H9 (cell line): Measurements from ENCODE around the gene LPAR1. TPM values are rescaled to one million over a fixed set of nuclear protein-coding genes. Genes with fewer than 3 reads are reported as not detected.

Source experiments
- DNase-seq: peaks from one replicate; pipeline ENCODE4 v3.0.0-alpha.2; 2017
- H2AFZ ChIP-seq: one replicate; pipeline ENCODE4 v1.6.1; 2013; ENCODE audit warnings: mild to moderate bottlenecking, low read length, control low read depth, moderate library complexity
- H2AK5ac ChIP-seq: 2 replicates; pipeline ENCODE4 v1.6.1; 2013; ENCODE audit warnings: low read length, control low read depth, mixed read lengths; ENCODE audit not compliant: insufficient read length
- H2BK120ac ChIP-seq: one replicate; pipeline ENCODE4 v1.6.1; 2013; ENCODE audit warnings: low read depth, mild to moderate bottlenecking, low read length, control low read depth, inconsistent platforms; ENCODE audit not compliant: poor library complexity, severe bottlenecking
- H2BK12ac ChIP-seq: 2 replicates; pipeline ENCODE4 v1.6.1; 2013; ENCODE audit warnings: low read length, control low read depth, mixed read lengths, low read depth; ENCODE audit not compliant: insufficient read length
- H2BK15ac ChIP-seq: 2 replicates; pipeline ENCODE4 v1.6.1; 2013; ENCODE audit warnings: low read depth, low read length, control low read depth
- H2BK20ac ChIP-seq: one replicate; pipeline ENCODE4 v1.6.1; 2013; ENCODE audit warnings: low read depth, mild to moderate bottlenecking, low read length, control low read depth, inconsistent platforms; ENCODE audit not compliant: poor library complexity, severe bottlenecking
- H2BK5ac ChIP-seq: 2 replicates; pipeline ENCODE4 v1.6.1; 2013; ENCODE audit warnings: low read length, control low read depth, mixed read lengths; ENCODE audit not compliant: insufficient read length
- H3K14ac ChIP-seq: 2 replicates; pipeline ENCODE4 v1.6.1; 2013; ENCODE audit warnings: low read length, control low read depth; ENCODE audit not compliant: insufficient read depth
- H3K18ac ChIP-seq: 2 replicates; pipeline ENCODE4 v1.6.1; 2013; ENCODE audit warnings: low read depth, mild to moderate bottlenecking, mixed read lengths, low read length, control low read depth; ENCODE audit not compliant: insufficient read length
- H3K23ac ChIP-seq: 2 replicates; pipeline ENCODE4 v1.6.1; 2013; ENCODE audit warnings: low read length, control low read depth, mixed read lengths, low read depth; ENCODE audit not compliant: insufficient read length
- H3K23me2 ChIP-seq: 2 replicates; pipeline ENCODE4 v1.6.1; 2013; ENCODE audit warnings: low read depth, mild to moderate bottlenecking, mixed read lengths, low read length, control low read depth; ENCODE audit not compliant: insufficient read length, poor library complexity, severe bottlenecking
- H3K27ac ChIP-seq: 2 replicates; pipeline ENCODE4 v1.5.1; 2013; ENCODE audit warnings: low read length, control low read depth, mixed read lengths, low read depth; ENCODE audit not compliant: insufficient read length
- H3K27me3 ChIP-seq: 2 replicates; pipeline ENCODE4 v1.6.1; 2013; ENCODE audit warnings: low read length, control low read depth, inconsistent platforms; ENCODE audit not compliant: insufficient read depth
- H3K4ac ChIP-seq: 2 replicates; pipeline ENCODE4 v1.6.1; 2013; ENCODE audit warnings: low read depth, mild to moderate bottlenecking, control low read depth, inconsistent platforms, low read length, moderate library complexity
- H3K4me1 ChIP-seq: 2 replicates; pipeline ENCODE4 v1.6.1; 2013; ENCODE audit warnings: low read length, control low read depth, inconsistent platforms; ENCODE audit not compliant: insufficient read depth
- H3K4me2 ChIP-seq: 2 replicates; pipeline ENCODE4 v1.6.1; 2013; ENCODE audit warnings: low read length, control low read depth, mixed read lengths; ENCODE audit not compliant: insufficient read length, insufficient read depth
- H3K56ac ChIP-seq: 2 replicates; pipeline ENCODE4 v1.6.1; 2013; ENCODE audit warnings: low read depth, mild to moderate bottlenecking, mixed read lengths, low read length, control low read depth; ENCODE audit not compliant: insufficient read length
- H3K79me1 ChIP-seq: 2 replicates; pipeline ENCODE4 v1.6.1; 2013; ENCODE audit warnings: low read depth, mild to moderate bottlenecking, moderate library complexity, low read length, control low read depth, inconsistent platforms; ENCODE audit not compliant: insufficient read depth, poor library complexity, severe bottlenecking
- H3K79me2 ChIP-seq: 2 replicates; pipeline ENCODE4 v1.6.1; 2013; ENCODE audit warnings: low read length, control low read depth, inconsistent platforms; ENCODE audit not compliant: insufficient read depth
- H3K9ac ChIP-seq: 2 replicates; pipeline ENCODE4 v1.6.1; 2013; ENCODE audit warnings: low read length, control low read depth, mixed read lengths; ENCODE audit not compliant: insufficient read length; ENCODE audit errors: extremely low read depth
- H3K9me3 ChIP-seq: one replicate; pipeline ENCODE4 v1.6.1; 2013; ENCODE audit warnings: low read depth, low read length, inconsistent platforms; ENCODE audit not compliant: control insufficient read depth
- H3T11ph ChIP-seq: one replicate; pipeline ENCODE4 v1.6.1; 2013; ENCODE audit warnings: mild to moderate bottlenecking, low read length, control low read depth, inconsistent platforms
- H4K20me1 ChIP-seq: one replicate; pipeline ENCODE4 v1.6.1; 2013; ENCODE audit not compliant: control insufficient read depth, insufficient read length, insufficient read depth
- H4K5ac ChIP-seq: 2 replicates; pipeline ENCODE4 v1.6.1; 2013; ENCODE audit warnings: low read depth, mild to moderate bottlenecking, mixed read lengths, low read length, control low read depth; ENCODE audit not compliant: insufficient read length
- H4K8ac ChIP-seq: replicated peaks from 2 replicates; pipeline ENCODE4 v1.6.1; 2013; ENCODE audit warnings: low read length, control low read depth, mixed read lengths, low read depth; ENCODE audit not compliant: insufficient read length
- H4K91ac ChIP-seq: 2 replicates; pipeline ENCODE4 v1.6.1; 2013; ENCODE audit warnings: low read depth, mild to moderate bottlenecking, moderate library complexity, mixed read lengths, low read length, control low read depth; ENCODE audit not compliant: insufficient read length
- H3K27ac Mint-ChIP-seq, 3 experiments: 2 replicates in 2 of 3; 3 replicates in 1 of 3; pipeline ENCODE4 v1.8.0; 2020 to 2021; ENCODE audit warnings: mixed read lengths in 3 of 3, mild to moderate bottlenecking in 1 of 3, moderate library complexity in 1 of 3
- H3K27me3 Mint-ChIP-seq: 2 replicates; pipeline ENCODE4 v1.8.0; 2021; ENCODE audit warnings: low read depth, mild to moderate bottlenecking, moderate library complexity, mixed read lengths
- H3K36me3 Mint-ChIP-seq, 3 experiments: 2 replicates in 2 of 3; 3 replicates in 1 of 3; pipeline ENCODE4 v1.8.0; 2020 to 2021; ENCODE audit warnings: low read depth in 3 of 3, mixed read lengths in 3 of 3; ENCODE audit not compliant: insufficient read depth in 1 of 3
- H3K4me1 Mint-ChIP-seq, 2 experiments: 2 replicates each; pipeline ENCODE4 v1.8.0; 2020; ENCODE audit warnings: mixed read lengths in 2 of 2
- H3K4me3 Mint-ChIP-seq, 2 experiments: 2 replicates in 1 of 2; 3 replicates in 1 of 2; pipeline ENCODE4 v1.8.0; 2020 to 2021; ENCODE audit warnings: mild to moderate bottlenecking in 2 of 2, mixed read lengths in 2 of 2, moderate library complexity in 1 of 2
- H3K9me3 Mint-ChIP-seq, 2 experiments: 2 replicates in 1 of 2; 3 replicates in 1 of 2; pipeline ENCODE4 v1.8.0; 2020; ENCODE audit warnings: mild to moderate bottlenecking in 2 of 2, mixed read lengths in 2 of 2, moderate library complexity in 1 of 2
- WGBS: extraction: QIAGEN DNeasy Blood & Tissue Kit; methylation state at CpG from one replicate; pipeline ENCODE4 v1.1.7; 2013; ENCODE audit warnings: missing lambda C conversion rate, low lambda C conversion rate, mixed read lengths; ENCODE audit not compliant: insufficient read length; ENCODE audit errors: extremely low coverage; 5-methylcytosine and 5-hydroxymethylcytosine counted together
- total RNA-seq: library from RNA; stranded (reverse); gene quantifications from 2 replicates; pipeline ENCODE4 v1.2.1, GENCODE V29; 2021
- TF ChIP-seq, protein P1 (sequence below): fragments of 200-600 bp; sonication (generic); conservative IDR thresholded peaks from 3 replicates; pipeline ENCODE4 v1.8.0; 2021; ENCODE audit warnings: antibody characterized with exemption, mild to moderate bottlenecking

The LPAR1 gene
- total RNA-seq, 1 experiment from 2014 or later, result 1.3 TPM

DNA sequence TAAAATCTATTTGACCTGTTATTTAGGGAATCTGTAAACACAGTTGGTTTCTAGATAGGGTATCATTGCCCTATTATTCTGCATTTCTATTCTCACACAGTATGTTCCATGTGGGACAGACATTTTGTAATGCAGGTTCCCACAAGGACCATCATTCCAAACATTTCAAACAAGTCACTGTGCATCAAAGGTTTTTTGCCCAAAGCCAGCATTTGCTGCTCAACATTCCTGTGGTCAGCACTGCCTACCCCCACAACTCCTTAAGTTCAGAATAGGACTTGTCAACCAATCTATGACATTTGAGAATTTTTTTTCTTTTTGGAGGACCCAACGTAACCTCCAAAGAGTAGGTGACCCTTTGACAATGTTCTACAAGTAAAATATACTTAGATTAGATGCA, 95.7 kb downstream of the LPAR1 start:
- Histone ChIP-seq H3K4me2 (no peak overlapping the region), H2BK20ac (no peak overlapping the region), H2AFZ (no peak overlapping the region), H3K79me2 (no peaks in the 10 kb centered on the region), H3K23me2 (no peaks in the 10 kb centered on the region), H3K9me3 (no peaks in the 10 kb centered on the region), H3K27me3 (no peaks in the 10 kb centered on the region), H4K5ac (no peak overlapping the region), H4K8ac (no peak overlapping the region), H4K20me1 (no peaks in the 10 kb centered on the region), H3T11ph (no peak overlapping the region), H3K56ac (no peak overlapping the region), H2BK5ac (no peak overlapping the region), H3K18ac (no peak overlapping the region), H2AK5ac (no peak overlapping the region), H3K4ac (no peak overlapping the region), H3K79me1 (no peaks in the 10 kb centered on the region), H3K27ac (no peak overlapping the region), H2BK12ac (no peak overlapping the region), H3K9ac (no peak overlapping the region), H3K4me1 (no peaks in the 10 kb centered on the region), H3K14ac (no peak overlapping the region), H3K23ac (no peak overlapping the region), H2BK120ac (no peak overlapping the region), H4K91ac (no peak overlapping the region), H2BK15ac (no peak overlapping the region)
- H3K36me3 Mint-ChIP-seq, result peaks cover 0 to 5% (median 0%) of the 10 kb centered on the region in 3 experiments; a peak in 2 of 7 replicates
- H3K4me1 Mint-ChIP-seq, result peaks cover 2 to 10% of the 10 kb centered on the region in 2 experiments; a peak in 3 of 4 replicates
- H3K27ac Mint-ChIP-seq, result no peak overlapping the region
- DNase-seq, result no peak
- no peaks in the 10 kb centered on the region for H3K27me3 Mint-ChIP-seq
- H3K9me3 Mint-ChIP-seq, result no peaks in the 10 kb centered on the region
- TF ChIP-seq, protein P1, sequence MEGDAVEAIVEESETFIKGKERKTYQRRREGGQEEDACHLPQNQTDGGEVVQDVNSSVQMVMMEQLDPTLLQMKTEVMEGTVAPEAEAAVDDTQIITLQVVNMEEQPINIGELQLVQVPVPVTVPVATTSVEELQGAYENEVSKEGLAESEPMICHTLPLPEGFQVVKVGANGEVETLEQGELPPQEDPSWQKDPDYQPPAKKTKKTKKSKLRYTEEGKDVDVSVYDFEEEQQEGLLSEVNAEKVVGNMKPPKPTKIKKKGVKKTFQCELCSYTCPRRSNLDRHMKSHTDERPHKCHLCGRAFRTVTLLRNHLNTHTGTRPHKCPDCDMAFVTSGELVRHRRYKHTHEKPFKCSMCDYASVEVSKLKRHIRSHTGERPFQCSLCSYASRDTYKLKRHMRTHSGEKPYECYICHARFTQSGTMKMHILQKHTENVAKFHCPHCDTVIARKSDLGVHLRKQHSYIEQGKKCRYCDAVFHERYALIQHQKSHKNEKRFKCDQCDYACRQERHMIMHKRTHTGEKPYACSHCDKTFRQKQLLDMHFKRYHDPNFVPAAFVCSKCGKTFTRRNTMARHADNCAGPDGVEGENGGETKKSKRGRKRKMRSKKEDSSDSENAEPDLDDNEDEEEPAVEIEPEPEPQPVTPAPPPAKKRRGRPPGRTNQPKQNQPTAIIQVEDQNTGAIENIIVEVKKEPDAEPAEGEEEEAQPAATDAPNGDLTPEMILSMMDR, result no peak
- H3K4me3 Mint-ChIP-seq, result no peak overlapping the region
- WGBS, result no CpG with 5 or more reads among the region's 1 CpG
